K562 (cell line): ENCODE data around the gene CEP57. TPM values are rescaled to one million over a fixed set of nuclear protein-coding genes. Genes with fewer than 3 reads are reported as not detected.

Experiments
- CC2D1A ChIP-seq: fragments of 450-650 bp; IDR thresholded peaks from 2 replicates; pipeline ENCODE4 v1.6.1; 2017; ENCODE audit warnings: mild to moderate bottlenecking
- ELK3 ChIP-seq: fragments of 450-650 bp; formaldehyde crosslinking; IDR thresholded peaks from 2 replicates; pipeline ENCODE4 v1.4.0; 2020; ENCODE audit warnings: mild to moderate bottlenecking
- FOS ChIP-seq: IDR thresholded peaks from 3 replicates; pipeline ENCODE4 v1.6.1; 2011; ENCODE audit not compliant: insufficient read length; ENCODE audit errors: extremely low read depth
- JUND ChIP-seq, 2 experiments: IDR thresholded peaks; 2 replicates in 1 of 2; 3 replicates in 1 of 2; pipeline ENCODE4 v1.6.1; 2011; ENCODE audit warnings: borderline replicate concordance in 2 of 2, low read depth in 2 of 2, low read length in 2 of 2, improper control_type of control experiment in 1 of 2, missing biosample characterization in 1 of 2, missing genetic modification characterization in 1 of 2, missing genetic modification reagents in 1 of 2
- KLF1 ChIP-seq: fragments of 450-650 bp; IDR thresholded peaks from 2 replicates; pipeline ENCODE4 v1.6.1; 2016; ENCODE audit warnings: missing genetic modification characterization, missing compliant biosample characterization
- KLF6 ChIP-seq: fragments of 250-450 bp; sonication (Bioruptor Pico); IDR thresholded peaks from 2 replicates; pipeline ENCODE4 v1.4.0; 2020; ENCODE audit warnings: mild to moderate bottlenecking, moderate library complexity, borderline replicate concordance
- MAFF ChIP-seq: IDR thresholded peaks from 2 replicates; pipeline ENCODE4 v1.6.1; 2012; ENCODE audit warnings: low read length, improper control_type of control experiment
- MAZ ChIP-seq, 2 experiments: fragments of 450-650 bp in 1 of 2; sonication (generic) in 1 of 2; formaldehyde crosslinking; IDR thresholded peaks in 1 of 2; conservative IDR thresholded peaks in 1 of 2; 2 replicates each; pipeline versions ENCODE4 v1.4.0 to v1.5.0; 2020; ENCODE audit warnings: mild to moderate bottlenecking in 1 of 2, missing genetic modification reagents in 1 of 2
- MECOM ChIP-seq: fragments of 250-450 bp; sonication (Bioruptor Pico); IDR thresholded peaks from 2 replicates; pipeline ENCODE4 v1.8.0; 2022; ENCODE audit warnings: inconsistent platforms
- NONO ChIP-seq, 2 experiments: fragments of 200-400 bp in 1 of 2; fragments of 450-650 bp in 1 of 2; formaldehyde crosslinking in 1 of 2; IDR thresholded peaks; 2 replicates each; pipeline ENCODE4 v1.6.1; 2017; ENCODE audit warnings: low read depth in 2 of 2, mild to moderate bottlenecking in 2 of 2, moderate library complexity in 2 of 2, low read length in 1 of 2
- PURB ChIP-seq: sonication (generic); formaldehyde crosslinking; IDR thresholded peaks from 2 replicates; pipeline ENCODE4 v1.9.0; 2021; ENCODE audit warnings: low read depth, mild to moderate bottlenecking, missing genetic modification reagents
- RCOR1 ChIP-seq, 2 experiments: IDR thresholded peaks; 2 replicates each; pipeline ENCODE4 v1.6.1; 2012; ENCODE audit warnings: low read depth in 2 of 2, low read length in 2 of 2, borderline replicate concordance in 1 of 2, improper control_type of control experiment in 1 of 2
- SRSF7 ChIP-seq: fragments of 200-400 bp; formaldehyde crosslinking; optimal IDR thresholded peaks from 2 replicates; pipeline ENCODE3; 2017; ENCODE audit warnings: mild to moderate bottlenecking, low read depth, low read length
- TCF7L2 ChIP-seq: fragments of 150-350 bp; IDR thresholded peaks from 2 replicates; pipeline ENCODE4 v1.6.1; 2016; ENCODE audit warnings: low read depth, mild to moderate bottlenecking, low read length, moderate library complexity
- ZFP30 ChIP-seq: fragments of 250-450 bp; sonication (Bioruptor Pico); IDR thresholded peaks from 2 replicates; pipeline ENCODE4 v1.8.0; 2022; ENCODE audit warnings: moderate library complexity, mild to moderate bottlenecking, inconsistent platforms, borderline replicate concordance
- ZNF239 ChIP-seq: fragments of 250-450 bp; sonication (Bioruptor Pico); IDR thresholded peaks from 2 replicates; pipeline ENCODE4 v1.4.0; 2020; ENCODE audit warnings: mild to moderate bottlenecking
- ZNF589 ChIP-seq: fragments of 200-800 bp; sonication (Bioruptor generic); IDR thresholded peaks from 2 replicates; pipeline ENCODE4 v1.6.1; 2016; ENCODE audit warnings: low read depth, missing genetic modification characterization, missing compliant biosample characterization
- ZNF830 ChIP-seq: fragments of 250-450 bp; sonication (Bioruptor Pico); IDR thresholded peaks from 2 replicates; pipeline ENCODE4 v1.5.0; 2021; ENCODE audit warnings: mild to moderate bottlenecking
- polyA plus RNA-seq, 8 experiments: library from polyadenylated mRNA; depleted of rRNA in 4 of 8; stranded (reverse) in 5 of 8; unstranded in 3 of 8; fragments of >200 nt; fragmentation: Nextera tagmentation in 2 of 8; fragmentation: Illumina TruSeq in 1 of 8; extraction: Ambion mirVana in 2 of 8; extraction: Trizol in 1 of 8; gene quantifications; 2 replicates each; pipeline versions ENCODE4 v1.2.1 to v1.2.3, GENCODE V29; 2011 to 2014; ENCODE audit warnings: inconsistent platforms in 1 of 8, missing spikeins in 1 of 8
- total RNA-seq, 7 experiments: library from RNA; depleted of rRNA in 6 of 7; stranded (reverse); fragments of >200 nt in 6 of 7; fragmentation: Illumina TruSeq in 2 of 7; extraction: Trizol in 2 of 7; gene quantifications; 2 replicates each; pipeline versions ENCODE4 v1.2.1 to v1.2.3, GENCODE V29; 2011 to 2021; ENCODE audit warnings: low replicate concordance in 1 of 7
- TF ChIP-seq, protein P1 (sequence below), 3 experiments: IDR thresholded peaks in 2 of 3; conservative IDR thresholded peaks in 1 of 3; 2 replicates each; pipeline ENCODE4 v1.5.1; 2011 to 2012; ENCODE audit warnings: low read length in 3 of 3, mild to moderate bottlenecking in 3 of 3, control low read depth in 2 of 3, improper control_type of control experiment in 1 of 3, inconsistent platforms in 1 of 3, low read depth in 1 of 3, mixed read lengths in 1 of 3, moderate library complexity in 1 of 3; ENCODE audit not compliant: insufficient read depth in 2 of 3
- TF ChIP-seq, protein P2 (sequence below): sonication (generic); formaldehyde crosslinking; IDR thresholded peaks from 2 replicates; pipeline ENCODE4 v1.8.0; 2022; ENCODE audit warnings: mild to moderate bottlenecking, missing genetic modification reagents

Gene CEP57
- total and polyA plus RNA-seq, 9 of the 15 experiments (the other 6 are each of a cell fraction or from before 2014, with no cell fraction given) = 25.1 to 88.1 (median 65.2) TPM

DNA sequence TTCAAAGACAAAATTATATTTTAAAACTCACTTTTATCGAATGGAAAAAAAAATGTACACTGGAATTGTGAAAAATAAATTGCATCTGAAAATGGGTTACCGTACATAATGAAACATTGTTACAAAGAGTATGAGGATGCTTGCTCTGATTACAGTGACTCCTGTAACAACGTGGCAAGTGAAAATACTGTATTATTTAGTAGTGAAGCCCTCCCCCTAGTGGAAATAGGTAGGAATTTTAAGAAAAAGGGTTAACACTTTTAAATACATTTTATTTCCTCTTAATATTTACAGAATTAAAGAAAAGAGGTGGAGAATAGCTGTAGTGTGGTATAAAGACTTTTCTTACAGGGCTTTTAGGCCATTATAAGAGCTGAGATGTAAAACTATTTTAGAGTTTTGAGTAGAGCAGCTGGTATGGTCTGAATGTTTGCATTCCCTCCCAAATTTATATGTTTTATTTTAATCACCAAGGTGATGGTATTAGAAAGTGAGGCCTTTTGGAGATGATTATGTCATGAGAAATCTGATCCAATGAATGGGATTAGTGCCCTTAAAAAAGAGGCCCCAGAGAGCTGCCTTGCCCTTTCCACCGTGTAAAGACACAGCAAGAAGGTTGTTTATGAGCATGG, 25.9 kb upstream of the CEP57 start (continued):
- TF ChIP-seq, protein P1, sequence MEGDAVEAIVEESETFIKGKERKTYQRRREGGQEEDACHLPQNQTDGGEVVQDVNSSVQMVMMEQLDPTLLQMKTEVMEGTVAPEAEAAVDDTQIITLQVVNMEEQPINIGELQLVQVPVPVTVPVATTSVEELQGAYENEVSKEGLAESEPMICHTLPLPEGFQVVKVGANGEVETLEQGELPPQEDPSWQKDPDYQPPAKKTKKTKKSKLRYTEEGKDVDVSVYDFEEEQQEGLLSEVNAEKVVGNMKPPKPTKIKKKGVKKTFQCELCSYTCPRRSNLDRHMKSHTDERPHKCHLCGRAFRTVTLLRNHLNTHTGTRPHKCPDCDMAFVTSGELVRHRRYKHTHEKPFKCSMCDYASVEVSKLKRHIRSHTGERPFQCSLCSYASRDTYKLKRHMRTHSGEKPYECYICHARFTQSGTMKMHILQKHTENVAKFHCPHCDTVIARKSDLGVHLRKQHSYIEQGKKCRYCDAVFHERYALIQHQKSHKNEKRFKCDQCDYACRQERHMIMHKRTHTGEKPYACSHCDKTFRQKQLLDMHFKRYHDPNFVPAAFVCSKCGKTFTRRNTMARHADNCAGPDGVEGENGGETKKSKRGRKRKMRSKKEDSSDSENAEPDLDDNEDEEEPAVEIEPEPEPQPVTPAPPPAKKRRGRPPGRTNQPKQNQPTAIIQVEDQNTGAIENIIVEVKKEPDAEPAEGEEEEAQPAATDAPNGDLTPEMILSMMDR (IDR thresholded peaks at IDR 0.05 in 2 of 3, conservative IDR thresholded peaks at IDR 0.05 in 1 of 3; ENCODE audit: insufficient read depth in 2 of 3, low read depth in 1 of 3, low read length in 3 of 3) = peak; percentile 38 to 78 (median 54); a peak in 4 of 6 replicates
- TF ChIP-seq, protein P2, sequence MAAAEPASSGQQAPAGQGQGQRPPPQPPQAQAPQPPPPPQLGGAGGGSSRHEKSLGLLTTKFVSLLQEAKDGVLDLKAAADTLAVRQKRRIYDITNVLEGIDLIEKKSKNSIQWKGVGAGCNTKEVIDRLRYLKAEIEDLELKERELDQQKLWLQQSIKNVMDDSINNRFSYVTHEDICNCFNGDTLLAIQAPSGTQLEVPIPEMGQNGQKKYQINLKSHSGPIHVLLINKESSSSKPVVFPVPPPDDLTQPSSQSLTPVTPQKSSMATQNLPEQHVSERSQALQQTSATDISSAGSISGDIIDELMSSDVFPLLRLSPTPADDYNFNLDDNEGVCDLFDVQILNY = no peak
- TF ChIP-seq JUND (IDR thresholded peaks at IDR 0.05; ENCODE audit: borderline replicate concordance, low read depth, low read length) (no peak), JUND (tag; IDR thresholded peaks at IDR 0.05; ENCODE audit: borderline replicate concordance, low read depth, low read length) (0 out of 3 replicates have a peak, but pooled peaks have one; percentile 11), TCF7L2 (no peak), ZNF589 (no peak), ELK3 (CRISPR knock-in tag) (no peak), FOS (no peak), MAZ (CRISPR knock-in tag; conservative IDR thresholded peaks at IDR 0.05 in 1 of 2, IDR thresholded peaks at IDR 0.05 in 1 of 2) (no peak), ZNF239 (CRISPR knock-in tag) (no peak), ZNF830 (CRISPR knock-in tag) (no peak), ZFP30 (no peak), KLF6 (CRISPR knock-in tag) (no peak), SRSF7 (no peak), CC2D1A (0 out of 2 replicates have a peak, but pooled peaks have one; percentile 21), MAFF (no peak), RCOR1 (IDR thresholded peaks at IDR 0.05; ENCODE audit: borderline replicate concordance in 1 of 2, low read depth in 2 of 2, low read length in 2 of 2) (0 out of 4 replicates have a peak, but pooled peaks of 1 of the 2 experiments have one; percentile 14), MECOM (CRISPR knock-in tag) (no peak), PURB (CRISPR knock-in tag) (no peak), KLF1 (tag) (no peak), NONO (IDR thresholded peaks at IDR 0.05; ENCODE audit: low read depth in 2 of 2, low read length in 1 of 2) (no peak)
